Neural cell (in vitro differentiated cells): ENCODE results near the gene NDUFS5.

Experiments
- CTCF ChIP-seq: fragments of 450-650 bp; IDR thresholded peaks from 2 replicates; pipeline ENCODE4 v1.5.1; 2014; ENCODE audit warnings: antibody characterized with exemption, mild to moderate bottlenecking, moderate library complexity; ENCODE audit not compliant: poor library complexity, severe bottlenecking
- SMC3 ChIP-seq: fragments of 450-650 bp; conservative IDR thresholded peaks from 2 replicates; pipeline ENCODE4 v1.6.1; 2014; ENCODE audit warnings: antibody characterized with exemption, mild to moderate bottlenecking, moderate library complexity; ENCODE audit not compliant: poor library complexity

DNA sequence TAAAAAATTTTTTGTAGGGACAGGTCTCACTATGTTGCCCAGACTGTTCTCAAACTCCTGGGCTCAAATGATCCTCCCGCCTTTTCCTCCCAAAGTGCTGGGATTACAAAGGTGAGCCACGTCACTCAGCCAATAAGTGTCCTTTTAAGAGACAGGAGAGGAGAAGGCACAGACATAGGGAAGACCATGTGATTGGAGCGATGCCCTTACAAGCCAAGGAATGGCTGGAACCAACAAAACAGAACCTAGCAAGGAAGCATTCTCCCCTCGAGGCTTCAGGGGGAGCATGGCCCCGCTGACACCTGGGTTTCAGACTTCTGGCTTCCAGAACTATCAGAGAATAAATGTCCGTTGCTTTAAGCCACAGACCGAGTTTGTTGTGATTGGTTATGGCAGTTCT is 37.0 kb downstream of the NDUFS5 start:
- TF ChIP-seq CTCF (no peak), SMC3 (no peak)
